HL-60 (cell line): Measurements from ENCODE around the gene ID2.

Source experiments
- CTCF ChIP-seq: IDR thresholded peaks from one replicate; pipeline ENCODE4 v1.5.1; 2011; ENCODE audit warnings: low read length, control low read depth, inconsistent platforms; ENCODE audit not compliant: insufficient read depth
- GABPA ChIP-seq: IDR thresholded peaks from 2 replicates; pipeline ENCODE4 v1.6.1; 2012; ENCODE audit warnings: low read depth
- POLR2AphosphoS5 ChIP-seq: IDR thresholded peaks from 2 replicates; pipeline ENCODE4 v1.6.1; 2012; ENCODE audit warnings: low read depth
- REST ChIP-seq: IDR thresholded peaks from 2 replicates; pipeline ENCODE4 v1.6.1; 2012; ENCODE audit warnings: low read depth; ENCODE audit not compliant: insufficient replicate concordance
- SPI1 ChIP-seq: IDR thresholded peaks from 2 replicates; pipeline ENCODE4 v1.6.1; 2012; ENCODE audit warnings: low read depth, mild to moderate bottlenecking, borderline replicate concordance

GRCh38 chr2:8652774-8653426 lies 29.0 kb upstream of the ID2 start:
- no peak for TF ChIP-seq CTCF
- no peak for TF ChIP-seq POLR2AphosphoS5
- no peak for TF ChIP-seq GABPA
- no peak for TF ChIP-seq REST
- TF ChIP-seq SPI1, result no peak
